ENCODE data around the gene ZBTB38. TPM values are rescaled to one million over a fixed set of nuclear protein-coding genes. Genes with fewer than 3 reads are reported as not detected.

Gene ZBTB38
- total and polyA plus RNA-seq, 3 donors from 2014 or later = 66.7 to 167 (median 131) TPM

DNA sequence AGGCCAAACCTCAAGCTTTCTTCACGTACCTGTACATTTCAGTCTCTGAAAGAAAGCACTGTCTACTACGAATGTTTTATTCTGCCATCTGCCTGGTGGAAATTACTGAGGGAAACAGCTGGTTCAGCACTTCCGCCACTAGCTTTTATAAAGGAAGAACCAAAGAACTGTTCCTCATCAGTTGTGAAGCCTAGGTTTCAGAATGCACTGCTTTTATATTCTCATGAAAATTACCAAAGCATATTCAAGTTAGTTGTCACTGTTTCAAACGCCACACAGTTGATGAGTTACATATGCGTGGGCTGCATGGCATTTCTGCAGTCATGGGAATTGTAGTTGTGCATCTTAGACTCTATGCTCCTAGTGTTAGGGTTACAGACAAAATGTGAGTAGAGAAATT is 21.5 kb upstream of the ZBTB38 start:
- intact Hi-C loops (cut with DNase I; ENCODE audit: low total_unique reads) = no loop called here
- 79 to 84% methylated on average over 5 of the region's 5 CpGs for WGBS, 2 donors
- H3K4me3 ChIP-seq = no peak overlapping the region
- no peaks in the 10 kb centered on the region for H3K4me1 ChIP-seq
- no peak for TF ChIP-seq POLR2A (IDR thresholded peaks at IDR 0.05)
- TF ChIP-seq, protein P1, sequence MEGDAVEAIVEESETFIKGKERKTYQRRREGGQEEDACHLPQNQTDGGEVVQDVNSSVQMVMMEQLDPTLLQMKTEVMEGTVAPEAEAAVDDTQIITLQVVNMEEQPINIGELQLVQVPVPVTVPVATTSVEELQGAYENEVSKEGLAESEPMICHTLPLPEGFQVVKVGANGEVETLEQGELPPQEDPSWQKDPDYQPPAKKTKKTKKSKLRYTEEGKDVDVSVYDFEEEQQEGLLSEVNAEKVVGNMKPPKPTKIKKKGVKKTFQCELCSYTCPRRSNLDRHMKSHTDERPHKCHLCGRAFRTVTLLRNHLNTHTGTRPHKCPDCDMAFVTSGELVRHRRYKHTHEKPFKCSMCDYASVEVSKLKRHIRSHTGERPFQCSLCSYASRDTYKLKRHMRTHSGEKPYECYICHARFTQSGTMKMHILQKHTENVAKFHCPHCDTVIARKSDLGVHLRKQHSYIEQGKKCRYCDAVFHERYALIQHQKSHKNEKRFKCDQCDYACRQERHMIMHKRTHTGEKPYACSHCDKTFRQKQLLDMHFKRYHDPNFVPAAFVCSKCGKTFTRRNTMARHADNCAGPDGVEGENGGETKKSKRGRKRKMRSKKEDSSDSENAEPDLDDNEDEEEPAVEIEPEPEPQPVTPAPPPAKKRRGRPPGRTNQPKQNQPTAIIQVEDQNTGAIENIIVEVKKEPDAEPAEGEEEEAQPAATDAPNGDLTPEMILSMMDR (IDR thresholded peaks at IDR 0.05) = no peak
- H3K9me3 ChIP-seq = no peaks in the 10 kb centered on the region
- no peak for DNase-seq
- no peak overlapping the region for H3K27ac ChIP-seq
- no peaks in the 10 kb centered on the region for H3K36me3 ChIP-seq (ENCODE audit: low read depth, missing control alignments)
- no peaks in the 10 kb centered on the region for H3K27me3 ChIP-seq

DNA sequence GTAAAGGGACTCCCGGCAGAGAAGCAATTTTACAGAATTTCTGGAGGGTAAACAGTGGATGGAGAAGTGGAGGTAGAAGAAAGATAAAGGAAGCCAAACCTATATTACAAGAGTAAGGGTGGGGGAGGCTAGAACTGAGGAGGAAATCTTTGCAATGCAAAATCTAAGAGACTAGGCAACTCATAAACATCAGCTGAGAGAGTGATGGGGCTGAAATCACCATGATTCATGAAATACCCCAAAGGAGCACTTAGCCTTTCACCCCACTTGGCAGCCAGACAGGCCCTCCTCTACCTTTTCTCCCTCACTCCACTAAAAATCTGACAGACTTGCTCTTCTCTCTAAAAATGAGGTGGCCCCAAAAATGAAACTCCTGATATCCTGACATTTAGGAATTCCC is 19.5 kb upstream of the ZBTB38 start:
- no peak overlapping the region for H3K27ac ChIP-seq
- intact Hi-C loops (cut with DNase I; ENCODE audit: low total_unique reads) = no loop called here
- no peak for TF ChIP-seq POLR2A (IDR thresholded peaks at IDR 0.05)
- TF ChIP-seq, protein P1 (IDR thresholded peaks at IDR 0.05) = no peak
- no peaks in the 10 kb centered on the region for H3K36me3 ChIP-seq (ENCODE audit: low read depth, missing control alignments)
- H3K4me1 ChIP-seq = no peaks in the 10 kb centered on the region
- no peaks in the 10 kb centered on the region for H3K27me3 ChIP-seq
- no peak for DNase-seq
- H3K9me3 ChIP-seq = no peaks in the 10 kb centered on the region
- WGBS, 2 donors = 83 to 88% methylated on average over 1 of the region's 1 CpG
- no peak overlapping the region for H3K4me3 ChIP-seq

DNA sequence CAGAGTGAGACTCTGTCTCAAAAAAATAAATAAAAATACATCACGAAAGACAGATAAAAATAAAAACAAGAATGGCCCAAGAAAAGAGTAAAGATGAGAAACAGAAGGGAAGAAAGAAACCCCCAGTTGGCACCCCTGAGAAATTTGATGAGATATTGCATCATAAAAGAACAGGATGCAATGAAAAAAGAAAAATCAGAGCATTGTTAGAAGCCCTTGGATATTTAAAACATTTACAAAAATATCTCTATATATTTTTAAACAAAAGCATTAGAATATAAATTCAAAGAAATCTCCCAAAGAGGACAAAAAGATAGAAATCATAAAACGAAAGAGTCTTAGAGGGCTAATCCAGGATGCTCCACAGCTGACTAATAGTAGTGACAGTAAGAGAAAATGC is 18.6 kb upstream of the ZBTB38 start:
- intact Hi-C loops (cut with DNase I; ENCODE audit: low total_unique reads) = no loop called here
- WGBS, 2 donors = 94 to 100% methylated on average over 2 of the region's 2 CpGs
- Histone ChIP-seq H3K9me3 (no peaks in the 10 kb centered on the region), H3K4me1 (no peaks in the 10 kb centered on the region), H3K4me3 (no peak overlapping the region), H3K27me3 (no peaks in the 10 kb centered on the region), H3K36me3 (ENCODE audit: low read depth, missing control alignments) (no peaks in the 10 kb centered on the region), H3K27ac (no peak overlapping the region)
- DNase-seq = no peak
- TF ChIP-seq, protein P1 (IDR thresholded peaks at IDR 0.05) = no peak
- no peak for TF ChIP-seq POLR2A (IDR thresholded peaks at IDR 0.05)

DNA sequence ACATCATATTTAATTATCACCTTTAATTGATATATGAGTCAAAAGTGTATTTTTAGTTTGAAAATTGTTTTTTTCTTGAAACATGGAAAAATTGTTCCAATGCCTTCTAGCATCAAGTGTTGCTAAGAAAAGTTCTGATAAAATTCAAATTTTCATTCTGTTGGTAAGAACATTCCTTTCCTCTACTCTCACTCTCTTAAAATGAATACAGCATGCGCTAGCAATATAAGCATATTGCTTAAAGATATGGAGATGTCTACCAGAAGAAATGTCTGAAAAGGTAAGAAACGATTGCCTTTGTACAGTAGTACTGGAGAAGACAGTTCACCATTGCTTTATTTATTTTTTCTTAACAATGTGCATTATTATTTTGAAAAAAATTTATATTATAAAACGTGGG is 17.6 kb upstream of the ZBTB38 start:
- 82 to 83% methylated on average over 3 of the region's 3 CpGs for WGBS, 2 donors
- Histone ChIP-seq H3K4me1 (no peaks in the 10 kb centered on the region), H3K4me3 (no peak overlapping the region), H3K9me3 (no peaks in the 10 kb centered on the region), H3K36me3 (ENCODE audit: low read depth, missing control alignments) (no peaks in the 10 kb centered on the region), H3K27me3 (no peaks in the 10 kb centered on the region), H3K27ac (no peak overlapping the region)
- intact Hi-C loops (cut with DNase I; ENCODE audit: low total_unique reads) = no loop called here
- TF ChIP-seq POLR2A (IDR thresholded peaks at IDR 0.05) = no peak
- TF ChIP-seq, protein P1 (IDR thresholded peaks at IDR 0.05) = no peak
- no peak for DNase-seq

DNA sequence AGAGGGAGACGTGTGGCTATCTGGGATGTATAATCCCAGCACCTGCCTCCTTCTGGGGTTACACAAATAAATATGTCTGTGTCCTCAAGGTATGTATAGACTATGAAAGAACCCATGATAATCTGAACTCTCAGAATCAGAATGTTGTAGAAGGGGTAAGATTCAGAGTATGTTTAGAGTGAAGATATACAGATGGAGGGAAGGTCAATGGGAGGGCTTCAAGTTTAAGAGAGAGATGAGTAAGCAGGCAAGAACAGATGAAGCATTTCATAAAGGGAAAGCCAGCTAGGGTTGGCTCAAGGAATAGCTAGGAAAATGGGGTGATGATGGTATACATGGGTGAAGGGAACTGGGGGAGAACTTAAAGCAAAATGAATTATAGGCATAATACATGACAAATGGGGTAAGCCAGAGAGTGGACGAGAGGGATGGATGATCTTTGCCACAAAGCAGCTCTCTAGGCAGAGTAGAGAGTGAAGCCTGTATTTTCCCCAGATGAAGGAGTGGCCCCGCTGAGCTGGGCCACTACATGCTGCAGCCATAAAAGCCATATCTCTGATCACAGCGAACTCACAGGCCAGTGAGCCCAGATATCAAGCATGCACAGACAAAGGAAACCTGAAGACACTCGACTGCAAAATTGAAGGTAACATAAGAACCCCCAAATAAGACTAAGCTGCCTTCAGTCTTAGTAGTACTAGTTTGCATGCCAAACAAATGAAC is 15.9 kb upstream of the ZBTB38 start:
- no peaks in the 10 kb centered on the region for H3K27me3 ChIP-seq
- intact Hi-C loops (cut with DNase I; ENCODE audit: low total_unique reads) = no loop called here
- WGBS, 2 donors = 82 to 95% methylated on average over 5 of the region's 5 CpGs
- no peak overlapping the region for H3K27ac ChIP-seq
- DNase-seq = no peak
- TF ChIP-seq POLR2A (IDR thresholded peaks at IDR 0.05) = no peak
- TF ChIP-seq, protein P1 (IDR thresholded peaks at IDR 0.05) = no peak
- no peak overlapping the region for H3K4me3 ChIP-seq
- no peaks in the 10 kb centered on the region for H3K4me1 ChIP-seq
- H3K36me3 ChIP-seq (ENCODE audit: low read depth, missing control alignments) = no peaks in the 10 kb centered on the region
- no peaks in the 10 kb centered on the region for H3K9me3 ChIP-seq
